ENCODE data around the gene STX2.
"Not testable (repeated sequence)": the region's sequence is repeated elsewhere in the genome, so short reads cannot be mapped to it uniquely, and the experiment has no call there.

STX2 gene

GRCh38 chr12:130775953-130776856 is 62.8 kb downstream of the STX2 start:
- no peak overlapping the region for H3K27ac ChIP-seq
- no peak for DNase-seq (ENCODE audit: low read depth, low spot score)

- no peak overlapping the region for H3K27ac ChIP-seq
These were observed 68.5 kb downstream of the STX2 start for GRCh38 chr12:130770413-130771028.

GRCh38 chr12:130768120-130768519 is 70.9 kb downstream of the STX2 start:
- peak; percentile 74 for DNase-seq (ENCODE audit: low read depth, low spot score)
- H3K27ac ChIP-seq, result peak overlapping the region; percentile 20

More at GRCh38 chr12:130770413-130771028, 68.5 kb downstream of the STX2 start:
- no peak for DNase-seq (ENCODE audit: low read depth, low spot score)

GRCh38 chr12:130766470-130766869 is 72.6 kb downstream of the STX2 start:
- no peak overlapping the region for H3K27ac ChIP-seq
- no peak for DNase-seq (ENCODE audit: low read depth, low spot score)

- DNase-seq (ENCODE audit: low read depth, low spot score), result no peak
- H3K27ac ChIP-seq, result no peak overlapping the region
These were observed 73.8 kb downstream of the STX2 start for GRCh38 chr12:130765186-130765659.

GRCh38 chr12:130764475-130765185 is 74.4 kb downstream of the STX2 start:
- H3K27ac ChIP-seq, result no peak overlapping the region
- no peak for DNase-seq (ENCODE audit: low read depth, low spot score)

GRCh38 chr12:130764073-130764472 is 75.0 kb downstream of the STX2 start:
- DNase-seq (ENCODE audit: low read depth, low spot score), result no peak
- no peak overlapping the region for H3K27ac ChIP-seq

- no peak overlapping the region for H3K27ac ChIP-seq
- no peak for DNase-seq (ENCODE audit: low read depth, low spot score)
These were observed 76.8 kb downstream of the STX2 start for GRCh38 chr12:130762319-130762675.

- no peak overlapping the region for H3K27ac ChIP-seq
- no peak for DNase-seq (ENCODE audit: low read depth, low spot score)
These were observed 77.3 kb downstream of the STX2 start for GRCh38 chr12:130761537-130762318.

GRCh38 chr12:130754234-130754901 is 84.7 kb downstream of the STX2 start:
- H3K27ac ChIP-seq, result no peak overlapping the region
- DNase-seq (ENCODE audit: low read depth, low spot score), result no peak

- no peak overlapping the region for H3K27ac ChIP-seq
- no peak for DNase-seq (ENCODE audit: low read depth, low spot score)
These were observed 86.3 kb downstream of the STX2 start for GRCh38 chr12:130752692-130753230.

- DNase-seq (ENCODE audit: low read depth, low spot score), result not testable (repeated sequence)
These were observed 87.0 kb downstream of the STX2 start for GRCh38 chr12:130752037-130752436.

GRCh38 chr12:130748786-130749185 is 90.3 kb downstream of the STX2 start:
- no peak overlapping the region for H3K27ac ChIP-seq
- no peak for DNase-seq (ENCODE audit: low read depth, low spot score)

More at GRCh38 chr12:130752037-130752436, 87.0 kb downstream of the STX2 start:
- H3K27ac ChIP-seq, result not testable (repeated sequence)

GRCh38 chr12:130747867-130748740 is 90.9 kb downstream of the STX2 start:
- H3K27ac ChIP-seq, result no peak overlapping the region
- no peak for DNase-seq (ENCODE audit: low read depth, low spot score)

- DNase-seq (ENCODE audit: low read depth, low spot score), result no peak
These were observed 92.5 kb downstream of the STX2 start for GRCh38 chr12:130746546-130746945.

GRCh38 chr12:130745921-130746320 is 93.1 kb downstream of the STX2 start:
- no peak overlapping the region for H3K27ac ChIP-seq
- DNase-seq (ENCODE audit: low read depth, low spot score), result no peak

More at GRCh38 chr12:130746546-130746945, 92.5 kb downstream of the STX2 start:
- no peak overlapping the region for H3K27ac ChIP-seq

- DNase-seq (ENCODE audit: low read depth, low spot score), result no peak
These were observed 94.8 kb downstream of the STX2 start for GRCh38 chr12:130744274-130744673.

GRCh38 chr12:130743606-130744005 is 95.4 kb downstream of the STX2 start:
- H3K27ac ChIP-seq, result no peak overlapping the region
- DNase-seq (ENCODE audit: low read depth, low spot score), result no peak

More at GRCh38 chr12:130744274-130744673, 94.8 kb downstream of the STX2 start:
- no peak overlapping the region for H3K27ac ChIP-seq
